Cardiac fibroblast (primary cell): Measurements from ENCODE around the gene FMNL2.

ENCODE experiments used
- DNase-seq, 2 donors: peaks; one replicate each; pipeline versions ENCODE4 v3.0.0 to v3.0.0-alpha.2; 2010; ENCODE audit warnings: low read depth in 2 of 2
- H3K4me3 ChIP-seq, 2 donors: replicated peaks in 1 of 2; 1 replicate in 1 of 2; 2 replicates in 1 of 2; pipeline ENCODE4 v1.5.1; 2011; ENCODE audit warnings: low read depth in 2 of 2, low read length in 2 of 2, mild to moderate bottlenecking in 2 of 2, moderate library complexity in 1 of 2
- TF ChIP-seq, protein P1 (sequence below): IDR thresholded peaks from one replicate; pipeline ENCODE4 v1.5.1; 2011; ENCODE audit warnings: low read depth, mild to moderate bottlenecking, low read length, inconsistent platforms

The FMNL2 gene

DNA sequence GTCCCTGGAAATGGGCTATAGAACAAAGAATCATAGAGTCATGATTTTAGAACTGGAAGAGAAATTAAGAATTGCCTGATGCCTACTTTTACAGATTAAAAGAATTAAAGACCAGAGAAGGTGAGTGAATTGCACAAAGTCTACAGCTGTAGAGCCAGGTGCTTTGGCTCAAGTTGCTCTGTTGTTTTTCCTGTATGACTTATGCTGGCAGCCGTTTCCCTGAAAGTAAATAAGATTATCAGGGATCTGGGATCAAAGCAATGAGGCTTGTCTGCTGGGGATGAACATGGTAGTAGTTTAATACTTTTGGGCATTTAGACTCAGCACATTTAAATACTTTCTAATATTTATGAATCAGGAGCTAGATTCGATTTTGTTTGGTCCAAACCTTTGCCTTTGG lies 215.4 kb downstream of the FMNL2 start:
- H3K4me3 ChIP-seq, result no peak overlapping the region
- TF ChIP-seq, protein P1, sequence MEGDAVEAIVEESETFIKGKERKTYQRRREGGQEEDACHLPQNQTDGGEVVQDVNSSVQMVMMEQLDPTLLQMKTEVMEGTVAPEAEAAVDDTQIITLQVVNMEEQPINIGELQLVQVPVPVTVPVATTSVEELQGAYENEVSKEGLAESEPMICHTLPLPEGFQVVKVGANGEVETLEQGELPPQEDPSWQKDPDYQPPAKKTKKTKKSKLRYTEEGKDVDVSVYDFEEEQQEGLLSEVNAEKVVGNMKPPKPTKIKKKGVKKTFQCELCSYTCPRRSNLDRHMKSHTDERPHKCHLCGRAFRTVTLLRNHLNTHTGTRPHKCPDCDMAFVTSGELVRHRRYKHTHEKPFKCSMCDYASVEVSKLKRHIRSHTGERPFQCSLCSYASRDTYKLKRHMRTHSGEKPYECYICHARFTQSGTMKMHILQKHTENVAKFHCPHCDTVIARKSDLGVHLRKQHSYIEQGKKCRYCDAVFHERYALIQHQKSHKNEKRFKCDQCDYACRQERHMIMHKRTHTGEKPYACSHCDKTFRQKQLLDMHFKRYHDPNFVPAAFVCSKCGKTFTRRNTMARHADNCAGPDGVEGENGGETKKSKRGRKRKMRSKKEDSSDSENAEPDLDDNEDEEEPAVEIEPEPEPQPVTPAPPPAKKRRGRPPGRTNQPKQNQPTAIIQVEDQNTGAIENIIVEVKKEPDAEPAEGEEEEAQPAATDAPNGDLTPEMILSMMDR, result no peak
- no peak for DNase-seq

DNA sequence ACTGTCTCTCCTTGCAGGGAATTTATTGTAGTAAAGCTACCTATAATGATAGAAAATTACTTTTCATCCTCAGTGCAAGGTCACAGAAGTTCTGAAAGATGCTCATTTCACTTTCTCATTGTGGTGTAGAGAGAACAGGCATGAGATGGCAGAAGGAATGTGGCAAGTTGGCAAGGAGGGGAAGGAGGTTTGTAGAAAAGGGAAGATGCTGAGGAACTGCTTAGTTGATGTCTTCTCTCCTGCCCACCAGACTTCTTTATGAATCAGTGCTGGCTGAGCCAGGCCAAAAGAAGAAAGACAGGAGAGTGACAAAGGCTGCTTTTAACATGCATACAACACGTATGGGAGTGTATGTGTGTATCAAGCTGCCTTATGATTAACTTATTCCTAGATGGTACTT lies 217.9 kb downstream of the FMNL2 start:
- TF ChIP-seq, protein P1, result no peak
- DNase-seq, result no peak

DNA sequence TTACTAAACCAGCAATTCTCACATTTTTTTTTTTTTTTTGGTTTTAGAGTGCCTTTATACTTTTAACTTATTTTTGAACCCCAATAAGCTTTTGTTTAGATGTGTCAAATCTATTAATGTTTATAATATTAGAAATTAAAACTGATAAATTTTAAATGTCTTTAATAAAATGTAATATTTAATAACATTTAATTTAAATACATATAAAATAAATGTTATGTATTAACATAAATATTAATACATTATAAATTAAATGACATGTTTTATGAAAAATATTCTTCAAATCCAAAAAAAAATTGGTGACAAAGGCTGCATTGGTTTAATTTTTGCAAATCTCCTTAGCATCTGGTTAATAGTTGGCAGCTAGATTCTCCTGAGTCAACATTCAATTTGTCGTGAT lies 218.5 kb downstream of the FMNL2 start:
- DNase-seq, result no peak
- H3K4me3 ChIP-seq, result no peak overlapping the region
- TF ChIP-seq, protein P1, result no peak

More for the DNA sequence above, 217.9 kb downstream of the FMNL2 start:
- no peak overlapping the region for H3K4me3 ChIP-seq

DNA sequence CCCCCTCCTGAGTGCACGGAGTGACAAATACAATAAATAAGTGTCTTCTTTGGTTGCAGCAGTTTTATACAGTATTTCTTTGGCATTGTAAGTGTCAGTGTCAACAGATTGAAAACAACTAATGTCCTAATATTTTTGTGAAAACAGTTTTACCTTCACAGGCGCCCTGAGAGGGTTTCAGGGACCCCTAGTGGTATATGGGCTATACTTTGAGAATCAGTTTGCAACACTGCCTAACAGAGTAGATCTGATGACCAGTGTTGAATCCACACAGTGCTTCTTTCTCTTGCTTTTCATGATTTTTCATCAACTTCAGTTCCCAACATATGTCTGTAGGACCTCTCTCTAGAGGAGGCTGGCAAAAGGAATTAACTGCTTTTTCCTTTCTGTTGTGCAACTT lies 220.1 kb downstream of the FMNL2 start:
- TF ChIP-seq, protein P1, result peak; percentile 39
- DNase-seq, result peak; percentile 28 to 40
- no peak overlapping the region for H3K4me3 ChIP-seq

DNA sequence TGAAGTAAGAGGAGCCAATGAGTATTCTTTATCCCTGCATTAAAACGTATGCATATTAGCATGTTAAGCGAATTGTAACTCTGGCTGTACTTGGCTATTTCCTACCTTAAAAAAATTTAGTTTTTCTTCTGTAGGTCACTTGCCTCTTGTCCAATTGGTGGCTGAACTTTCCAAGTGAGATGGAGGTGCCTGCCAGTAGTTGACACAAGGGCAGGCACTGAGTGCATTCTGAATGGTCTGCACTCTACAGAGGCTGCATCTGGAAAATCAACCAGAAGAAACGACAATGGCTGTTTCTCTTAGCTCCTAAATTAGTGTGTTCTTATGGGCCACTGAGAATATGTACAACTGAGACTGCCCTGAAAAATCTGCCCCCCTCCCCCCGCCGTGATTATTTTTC lies 221.5 kb downstream of the FMNL2 start:
- H3K4me3 ChIP-seq, result no peak overlapping the region

DNA sequence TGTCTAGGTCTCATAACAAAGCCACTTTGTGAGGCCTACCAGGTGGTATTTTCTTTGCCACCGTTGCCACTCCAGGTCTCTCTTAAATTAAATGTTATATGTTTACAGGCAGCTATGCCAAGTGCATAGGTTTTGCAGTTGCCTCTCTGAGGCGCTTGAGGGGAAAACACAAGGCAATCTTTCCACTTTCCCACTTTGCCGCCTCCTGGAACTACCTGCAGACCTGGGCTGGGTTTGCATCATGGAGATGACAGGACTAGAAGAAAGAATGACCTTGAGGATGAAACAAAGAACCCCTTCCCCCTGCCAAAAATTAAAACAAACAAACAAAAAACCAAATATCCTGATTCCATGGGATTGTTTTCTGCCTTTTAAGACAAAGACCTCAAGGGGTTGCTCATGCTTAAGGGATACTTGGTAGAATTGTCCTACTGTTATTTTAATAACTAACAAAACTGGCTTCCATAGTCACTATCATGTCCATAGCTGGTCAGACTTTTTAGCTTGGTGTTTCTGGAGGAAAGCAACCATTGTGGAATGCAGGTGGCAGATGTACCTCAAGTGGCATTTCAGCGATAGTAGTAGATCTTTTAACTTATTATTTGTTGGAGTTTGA lies 222.4 kb downstream of the FMNL2 start:
- no peak overlapping the region for H3K4me3 ChIP-seq
- TF ChIP-seq, protein P1, result no peak
- no peak for DNase-seq

More for the DNA sequence above, 221.5 kb downstream of the FMNL2 start:
- TF ChIP-seq, protein P1, result no peak
- DNase-seq, result no peak
